ENCODE data around the gene OR4D9.
A peak's percentile ranks its signal among the peaks of the same experiment; 100 is the strongest.
"Not testable (repeated sequence)": the region's sequence is repeated elsewhere in the genome, so short reads cannot be mapped to it uniquely, and the experiment has no call there.

OR4D9 gene

GRCh38 chr11:59510941-59511589 is at the start of gene OR4D9:
OR4D9 (plus strand) TSS chr11:59511539; CDS start chr11:59514913, 3,374 bp downstream.
- DNase-seq: no peak

- no peak for DNase-seq
Observed at GRCh38 chr11:59463190-59463641, 48.1 kb upstream of the OR4D9 start.

GRCh38 chr11:59473015-59473414 is 38.3 kb upstream of the OR4D9 start, which contains the start of gene OR4D10:
OR4D10 (plus strand) TSS chr11:59473315; CDS start chr11:59477430, 4,115 bp downstream.
- DNase-seq: no peak

GRCh38 chr11:59475176-59475575 is 36.2 kb upstream of the OR4D9 start:
- no peak for DNase-seq

- DNase-seq: no peak
Observed at GRCh38 chr11:59479906-59480305, 31.4 kb upstream of the OR4D9 start.

- no peak for DNase-seq
Observed at GRCh38 chr11:59480359-59480758, 31.0 kb upstream of the OR4D9 start.

GRCh38 chr11:59501931-59502330 is 9.4 kb upstream of the OR4D9 start:
- DNase-seq: no peak

GRCh38 chr11:59503276-59503675 is 8.1 kb upstream of the OR4D9 start, which contains the start of gene OR4D11:
OR4D11 (plus strand) TSS chr11:59503576; CDS start chr11:59503576, 0 bp downstream.
- DNase-seq: no peak

- no peak for DNase-seq
Observed at GRCh38 chr11:59511675-59512074, 336 bp downstream of the OR4D9 start.

GRCh38 chr11:59520139-59520538 is 8.8 kb downstream of the OR4D9 start:
- DNase-seq: not testable (repeated sequence)

GRCh38 chr11:59520741-59521140 is 9.4 kb downstream of the OR4D9 start:
- no peak for DNase-seq

GRCh38 chr11:59523541-59523940 is 12.2 kb downstream of the OR4D9 start:
- DNase-seq: no peak

GRCh38 chr11:59528711-59529110 is 17.4 kb downstream of the OR4D9 start:
- DNase-seq: no peak

- DNase-seq: no peak
Observed at GRCh38 chr11:59532620-59533019, 21.3 kb downstream of the OR4D9 start.

- no peak for DNase-seq
Observed at GRCh38 chr11:59534676-59535075, 23.3 kb downstream of the OR4D9 start.

GRCh38 chr11:59542142-59542810 is 30.9 kb downstream of the OR4D9 start:
- DNase-seq: no peak

GRCh38 chr11:59543713-59544112 is 32.4 kb downstream of the OR4D9 start:
- not testable (repeated sequence) for DNase-seq

GRCh38 chr11:59544869-59545178 is 33.5 kb downstream of the OR4D9 start:
- DNase-seq: no peak

GRCh38 chr11:59545179-59546020 is 34.1 kb downstream of the OR4D9 start:
- no peak for DNase-seq

- DNase-seq: not testable (repeated sequence)
Observed at GRCh38 chr11:59547605-59548308, 36.4 kb downstream of the OR4D9 start.

- DNase-seq: no peak
Observed at GRCh38 chr11:59548309-59548656, 36.9 kb downstream of the OR4D9 start.

- peak; percentile 94 for DNase-seq
Observed at GRCh38 chr11:59550368-59550841, 39.1 kb downstream of the OR4D9 start.
